GM19193 (cell line): ENCODE measurements around the gene KLHL12.

ENCODE experiments used
- POLR2A ChIP-seq: IDR thresholded peaks from 4 replicates; pipeline ENCODE4 v1.6.1; 2011; ENCODE audit not compliant: insufficient read depth, insufficient read length; ENCODE audit errors: extremely low read depth

The KLHL12 gene

DNA sequence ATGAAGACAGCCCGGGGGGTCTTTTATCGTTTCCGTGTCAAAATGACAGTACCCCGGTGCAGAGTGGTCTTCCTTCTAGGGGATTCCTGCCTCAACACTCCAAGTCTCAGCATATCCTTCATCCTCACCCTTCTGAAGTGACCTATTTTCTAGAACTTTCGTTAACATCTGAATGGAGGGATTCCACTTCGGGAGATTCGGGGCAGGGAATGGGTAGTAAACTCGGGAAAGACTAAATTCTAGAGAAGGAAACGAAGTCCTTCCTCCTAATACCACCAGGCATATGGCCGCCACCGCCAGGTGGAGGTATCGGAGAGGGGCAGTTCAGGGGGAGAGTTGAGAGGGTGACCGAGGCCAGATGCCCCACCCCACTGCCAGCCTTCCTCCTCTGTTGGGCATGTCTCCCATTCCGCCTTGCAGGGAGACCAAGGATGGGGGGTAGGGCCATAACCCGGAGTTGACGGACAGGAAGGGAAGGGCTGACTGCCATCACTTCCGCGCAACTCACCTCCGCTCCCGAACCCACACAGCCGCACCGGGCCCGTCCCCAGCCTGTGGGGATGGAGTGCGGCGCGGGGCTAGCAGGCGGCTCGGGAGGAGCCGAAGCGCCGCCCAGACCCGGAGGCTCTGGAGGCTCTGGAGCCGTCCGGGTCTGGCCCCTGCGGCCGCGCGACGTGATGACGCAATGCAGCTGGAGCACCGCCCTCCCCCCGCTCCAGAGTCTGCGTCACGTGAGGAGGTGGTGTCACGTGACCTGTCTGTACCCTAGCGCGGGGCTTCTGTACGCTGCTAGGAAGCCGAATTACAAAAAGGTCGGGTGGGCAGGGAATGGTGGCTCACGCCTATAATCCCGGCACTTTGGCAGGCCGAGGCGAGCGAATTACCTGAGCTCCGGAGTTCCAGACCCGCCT lies at the start of gene KLHL12:
KLHL12 (minus strand) TSS at position 654 of the 911 bp plus-strand sequence. CDS start 2,072 bp downstream, outside the sequence.
- TF ChIP-seq POLR2A, result peak; percentile 95

DNA sequence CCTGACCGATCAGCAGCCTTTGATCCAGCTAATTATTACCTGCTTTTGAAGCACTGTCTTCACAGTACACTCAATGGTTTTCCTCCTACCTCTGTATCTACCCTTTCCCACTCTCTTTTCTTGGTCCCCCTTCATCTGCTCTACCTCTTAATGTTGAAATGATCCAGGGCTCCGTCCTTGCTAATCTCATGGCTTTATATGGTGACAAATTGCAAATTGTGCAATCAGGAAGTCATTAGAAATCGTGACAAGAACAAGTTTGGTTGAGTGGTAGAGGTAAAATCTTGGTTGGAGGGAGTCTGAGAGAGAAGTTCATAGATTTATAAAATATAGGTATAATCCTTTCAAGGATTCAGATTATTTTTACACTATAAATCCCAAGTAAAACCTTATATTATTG lies 49.6 kb upstream of the KLHL12 start:
- TF ChIP-seq POLR2A, result no peak

DNA sequence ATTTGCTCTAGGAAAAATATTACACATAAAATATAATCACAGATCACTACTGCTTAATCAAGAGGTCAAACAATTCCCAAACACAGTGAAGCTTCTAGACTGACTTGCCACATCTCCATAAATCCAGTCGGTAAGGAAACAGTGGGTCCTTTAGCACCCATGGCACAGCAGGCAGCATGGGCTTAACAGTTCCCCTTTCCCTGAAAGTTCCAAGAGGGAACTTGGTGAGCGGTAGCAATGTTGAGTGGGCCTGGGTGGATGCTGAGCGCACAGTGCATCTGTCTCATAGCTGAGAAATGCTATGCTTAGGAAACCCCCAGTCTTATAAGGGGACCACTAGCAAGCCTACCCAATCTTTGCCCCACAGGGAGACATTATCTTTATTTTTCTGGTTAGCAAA lies 47.8 kb upstream of the KLHL12 start:
- no peak for TF ChIP-seq POLR2A

- TF ChIP-seq POLR2A, result no peak
Observed at GRCh38 chr1:202972046-202972445, 45.0 kb upstream of the KLHL12 start.

DNA sequence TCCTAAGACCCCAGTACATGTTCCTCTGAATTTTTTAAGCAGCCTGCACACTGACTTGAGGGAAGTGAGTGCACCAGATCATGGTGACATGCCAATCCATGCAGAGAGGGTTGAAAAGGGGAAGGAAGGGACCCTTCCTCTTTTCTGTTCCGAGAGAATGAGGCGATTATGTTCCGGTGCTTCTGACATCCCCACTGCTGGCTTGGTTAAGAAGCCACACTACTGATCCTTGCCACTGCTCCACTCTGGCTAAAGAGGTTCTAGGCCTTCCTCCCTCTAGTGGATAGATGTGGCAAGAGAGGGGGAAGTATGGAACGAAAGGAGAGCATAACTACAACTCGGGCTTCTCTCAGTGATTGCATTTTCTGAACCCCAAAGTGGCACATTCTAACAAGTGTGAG lies 41.9 kb upstream of the KLHL12 start:
- TF ChIP-seq POLR2A, result no peak

- TF ChIP-seq POLR2A, result no peak
Observed at GRCh38 chr1:202968351-202968750, 41.3 kb upstream of the KLHL12 start.

DNA sequence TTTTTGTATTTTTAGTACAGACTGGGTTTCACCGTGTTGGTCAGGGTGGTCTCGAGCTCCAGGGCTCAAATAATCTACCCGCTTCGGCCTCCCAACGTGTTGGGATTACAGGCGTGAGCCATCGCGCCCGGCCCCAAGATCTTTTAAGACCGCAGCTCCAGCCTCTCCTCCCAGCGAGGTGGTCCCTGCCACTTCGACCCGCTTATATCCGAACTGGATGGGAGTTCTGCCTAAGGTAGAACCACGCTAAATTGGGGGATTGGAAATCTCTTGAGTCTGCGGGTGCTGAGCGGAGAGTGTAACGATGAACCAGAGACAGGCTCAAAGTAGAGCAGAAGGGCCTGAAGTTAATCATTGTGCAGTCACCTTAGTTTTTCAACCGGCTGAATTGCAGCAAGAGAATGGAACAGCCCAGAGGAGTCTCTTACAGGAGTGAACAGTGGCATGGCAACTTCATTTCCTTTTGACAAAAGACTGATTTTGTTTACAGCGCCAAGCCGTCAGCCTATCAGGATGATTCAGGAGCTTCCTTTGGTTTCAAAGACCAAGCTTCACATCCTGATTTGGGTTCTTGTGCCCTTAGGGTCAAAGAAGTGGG lies 40.7 kb upstream of the KLHL12 start:
- no peak for TF ChIP-seq POLR2A

- TF ChIP-seq POLR2A, result no peak
Observed at GRCh38 chr1:202966006-202966898, 39.2 kb upstream of the KLHL12 start.

- no peak for TF ChIP-seq POLR2A
Observed at GRCh38 chr1:202965422-202965821, 38.4 kb upstream of the KLHL12 start.

DNA sequence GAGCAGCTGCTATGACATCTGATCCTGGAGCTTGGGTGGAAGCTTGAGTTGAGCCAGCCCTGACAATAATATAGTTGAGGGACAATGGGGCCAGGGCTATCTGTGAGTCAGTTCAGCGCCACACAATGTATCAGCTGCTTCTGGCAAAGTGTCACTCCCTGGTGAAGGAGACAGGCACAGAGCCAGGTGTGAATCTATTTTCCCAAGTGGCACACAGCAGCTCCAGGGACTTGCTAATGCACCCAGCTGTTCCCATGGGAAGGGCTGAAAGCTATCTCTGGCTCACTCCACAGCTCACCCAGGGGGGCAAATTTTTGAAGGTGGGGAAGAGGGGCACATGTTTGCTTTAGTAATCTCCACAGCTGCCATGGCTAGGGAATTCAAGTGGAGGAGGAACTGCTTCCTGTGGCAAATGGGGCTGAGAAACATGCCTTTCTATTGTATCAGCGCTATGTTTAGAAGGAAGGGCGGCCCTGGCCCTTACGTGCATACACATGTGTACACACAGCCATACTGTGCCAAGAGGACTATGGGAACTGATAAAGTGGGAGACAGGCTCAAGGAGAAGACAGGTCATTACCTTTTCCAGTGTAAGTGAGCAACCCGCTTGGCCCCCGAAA lies 37.9 kb upstream of the KLHL12 start:
- no peak for TF ChIP-seq POLR2A

GRCh38 chr1:202961220-202961880 lies 34.3 kb upstream of the KLHL12 start:
- no peak for TF ChIP-seq POLR2A

DNA sequence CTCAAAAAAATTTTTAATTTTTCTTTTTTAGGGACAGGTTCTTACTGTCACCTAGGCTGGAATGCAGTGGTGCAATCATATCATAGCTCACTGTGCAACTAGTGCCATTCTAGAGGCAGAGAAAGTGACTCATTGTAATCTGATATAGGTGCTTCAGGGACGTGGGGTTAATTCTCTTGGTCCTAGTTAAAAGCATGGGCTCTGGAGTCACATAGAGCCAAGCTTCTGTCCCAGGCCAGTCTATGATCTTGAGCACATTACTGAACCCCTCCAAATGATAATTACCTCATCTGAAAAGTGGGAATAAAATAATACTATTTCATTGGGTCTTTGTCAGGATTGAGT lies 32.2 kb upstream of the KLHL12 start:
- TF ChIP-seq POLR2A, result no peak

DNA sequence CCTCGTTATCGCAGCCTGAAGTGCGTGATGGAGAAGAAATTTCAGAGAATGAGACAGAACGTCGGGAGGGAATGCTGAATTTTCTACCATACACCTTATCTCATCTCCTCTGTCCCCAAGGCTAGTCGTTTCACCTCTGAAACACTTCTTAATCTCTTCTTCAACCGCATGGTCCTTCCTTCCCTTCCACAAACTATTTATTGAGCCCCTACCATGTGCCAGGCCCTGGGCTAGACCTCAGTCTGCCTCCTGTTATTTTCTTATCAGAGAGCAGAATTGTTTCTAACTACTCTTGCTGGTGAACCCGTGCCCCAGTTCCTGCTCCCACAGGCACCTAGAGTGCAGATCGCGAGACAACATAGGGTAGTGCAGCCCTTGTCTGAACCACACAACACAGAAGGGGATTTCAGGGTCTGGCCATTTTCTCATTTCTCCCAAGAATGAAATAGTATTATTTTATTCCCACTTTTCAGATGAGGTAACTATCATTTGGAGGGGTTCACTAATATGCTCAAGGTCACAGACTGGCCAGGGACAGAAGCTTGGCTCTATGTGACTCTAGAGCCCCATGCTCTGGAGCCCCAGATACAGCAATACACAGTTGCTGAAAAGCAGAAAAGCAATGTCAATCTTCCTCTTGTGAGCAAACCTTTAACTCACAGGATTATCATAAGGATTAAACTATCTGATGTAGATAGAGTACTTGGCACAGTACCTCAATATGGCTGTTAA lies 31.7 kb upstream of the KLHL12 start:
- TF ChIP-seq POLR2A, result no peak

DNA sequence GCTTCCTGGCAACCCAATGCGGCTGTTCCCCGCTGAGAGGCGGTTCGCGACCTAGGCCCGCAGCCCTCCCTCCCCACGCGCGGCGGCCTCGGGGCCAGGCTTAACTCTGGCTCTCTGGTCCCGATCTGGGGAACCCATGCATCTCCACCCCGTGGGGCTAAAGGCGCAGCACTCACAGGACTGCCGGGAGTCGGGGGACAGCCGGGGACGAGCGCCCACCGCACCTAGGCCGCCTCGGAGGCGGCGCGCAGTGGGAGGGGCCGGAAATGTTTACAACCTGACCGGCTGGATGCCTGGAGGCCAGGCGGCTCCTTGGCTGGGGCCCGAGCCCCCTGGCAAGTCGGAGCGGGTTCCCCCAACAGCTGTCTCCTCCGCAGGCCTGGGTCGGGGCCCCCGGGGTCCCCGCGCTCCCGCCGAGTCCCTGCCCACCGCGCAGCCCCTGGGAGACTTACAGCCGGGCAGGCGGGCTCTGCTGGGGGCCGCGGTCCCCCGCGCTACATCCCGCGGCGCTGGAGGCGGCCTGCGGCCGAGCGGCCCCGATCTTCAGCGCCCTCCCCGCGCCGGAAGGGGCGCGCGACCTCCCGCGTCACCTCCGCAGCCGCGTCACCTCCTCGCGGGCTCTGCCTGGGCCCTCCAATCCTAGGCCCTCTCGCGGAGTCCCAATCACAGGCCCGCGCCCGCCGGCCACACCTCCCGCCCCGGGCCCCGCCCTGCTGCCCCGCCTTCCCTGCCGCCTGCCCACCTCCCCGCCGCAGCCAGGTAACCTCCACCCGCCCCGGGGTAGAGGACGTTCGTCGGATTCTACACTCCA lies 30.9 kb upstream of the KLHL12 start, which contains the start of gene ADIPOR1:
ADIPOR1 (minus strand) TSS at position 580 of the 811 bp plus-strand sequence. CDS start 7,242 bp downstream, outside the sequence.
- TF ChIP-seq POLR2A, result peak; percentile 91
